Body of pancreas (tissue), 4 donors: ENCODE results near the gene SKI. TPM values are rescaled to one million over a fixed set of nuclear protein-coding genes. Genes with fewer than 3 reads are reported as not detected.
"Not testable (repeated sequence)": the region's sequence is repeated elsewhere in the genome, so short reads cannot be mapped to it uniquely, and the experiment has no call there.

Source experiments
- ATAC-seq: fragments of 150-250 bp; one replicate; pipeline ENCODE4 v1.9.1; 2016
- DNase-seq, 4 donors: peaks; one replicate each; pipeline ENCODE4 v3.0.0-alpha.2; 2019
- H3K27ac ChIP-seq, 4 donors: fragments of 200-600 bp; sonication (generic); 1 replicate in 3 of 4; 2 replicates in 1 of 4; pipeline versions ENCODE4 v1.5.1 to v1.6.1; 2016 to 2019; ENCODE audit warnings: mild to moderate bottlenecking in 1 of 4, mixed read lengths in 1 of 4, moderate library complexity in 1 of 4
- H3K27me3 ChIP-seq, 2 donors: fragments of 200-600 bp; sonication (generic); one replicate each; pipeline ENCODE4 v1.6.0; 2016; ENCODE audit warnings: mild to moderate bottlenecking in 1 of 2
- H3K36me3 ChIP-seq, 2 donors: fragments of 200-600 bp; sonication (generic); replicated peaks in 1 of 2; 2 replicates each; pipeline ENCODE4 v1.5.1; 2016; ENCODE audit warnings: low read depth in 2 of 2; ENCODE audit not compliant: insufficient read depth in 1 of 2
- H3K4me1 ChIP-seq: fragments of 200-600 bp; sonication (generic); one replicate; pipeline ENCODE4 v1.6.0; 2016
- H3K4me3 ChIP-seq, 2 donors: fragments of 200-600 bp; sonication (generic); 1 replicate in 1 of 2; 2 replicates in 1 of 2; pipeline ENCODE4 v1.5.1; 2016 to 2019
- H3K9me3 ChIP-seq, 3 donors: fragments of 200-600 bp; sonication (generic); 1 replicate in 2 of 3; 2 replicates in 1 of 3; pipeline ENCODE4 v1.5.1; 2016
- CTCF ChIP-seq, 7 experiments: fragments of 450-650 bp in 4 of 7; fragments of 200-600 bp in 3 of 7; sonication (generic) in 3 of 7; IDR thresholded peaks; one replicate each; pipeline ENCODE4 v1.5.1; 2016 to 2019; ENCODE audit warnings: antibody characterized with exemption in 7 of 7
- POLR2A ChIP-seq, 3 donors: fragments of 450-650 bp; IDR thresholded peaks; one replicate each; pipeline ENCODE4 v1.6.1; 2016; ENCODE audit warnings: antibody characterized with exemption in 3 of 3, mild to moderate bottlenecking in 2 of 3
- WGBS, 2 donors: methylation state at CpG; one replicate each; pipeline ENCODE4 v1.1.5; 2017; 5-methylcytosine and 5-hydroxymethylcytosine counted together
- intact Hi-C: fragments of 100-400 bp; cut with DNase I; formaldehyde crosslinking; loops from one replicate; pipeline ENCODE4 v1.15.1; 2023
- total RNA-seq, 2 donors: library from RNA; depleted of rRNA; stranded (reverse); fragments of >200 nt; gene quantifications; one replicate each; pipeline ENCODE4 v1.1.0, GENCODE V29; 2016

SKI gene
- total RNA-seq, 2 donors from 2014 or later: 15.8 to 33.0 TPM

DNA sequence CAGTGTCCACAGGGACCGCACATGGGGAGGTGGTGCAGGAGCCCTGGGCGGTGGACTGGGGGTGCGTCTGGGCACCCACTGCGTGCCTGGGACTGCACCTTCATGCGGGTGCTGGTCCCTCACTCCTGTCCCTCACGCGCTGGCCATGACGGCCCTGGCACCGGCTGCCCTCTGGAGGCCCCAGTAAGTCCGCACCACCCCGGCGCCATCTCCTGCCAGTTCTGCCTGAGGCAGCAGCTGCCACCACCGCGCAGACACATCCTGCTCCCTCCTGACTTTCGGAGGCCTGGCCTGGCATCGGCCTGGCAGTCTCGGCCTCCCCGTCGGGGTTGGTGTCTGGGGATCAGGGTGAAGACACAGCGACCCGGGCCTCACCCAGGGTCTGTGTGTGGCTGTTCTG lies 98.4 kb downstream of the SKI start:
- no peaks in the 10 kb centered on the region for H3K36me3 ChIP-seq
- ATAC-seq: no peak
- DNase-seq: no peak
- intact Hi-C loops: no loop called here
- TF ChIP-seq POLR2A (IDR thresholded peaks at IDR 0.05) (no peak), CTCF (IDR thresholded peaks at IDR 0.05) (no peak)
- WGBS, 2 donors: 83 to 84% methylated on average over 16 to 20 of the region's 21 CpGs
- H3K9me3 ChIP-seq: no peaks in the 10 kb centered on the region
- H3K4me1 ChIP-seq: peaks cover 19% of the 10 kb centered on the region
- no peak overlapping the region for H3K4me3 ChIP-seq
- H3K27me3 ChIP-seq: no peaks in the 10 kb centered on the region
- no peak overlapping the region for H3K27ac ChIP-seq

DNA sequence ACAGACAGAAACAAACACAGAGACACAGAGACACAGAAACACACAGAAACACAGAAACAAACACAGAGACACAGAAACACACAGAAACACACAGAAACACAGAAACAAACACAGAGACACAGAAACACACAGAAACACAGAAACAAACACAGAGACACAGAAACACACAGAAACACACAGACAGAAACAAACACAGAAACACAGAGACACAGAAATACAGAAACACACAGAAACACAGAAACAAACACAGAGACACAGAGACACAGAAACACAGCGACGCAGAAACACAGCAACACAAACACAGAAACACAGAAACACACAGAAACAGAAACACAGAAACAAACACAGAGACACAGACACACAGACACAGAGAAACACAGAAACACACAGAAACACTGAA lies 99.0 kb downstream of the SKI start:
- ATAC-seq, H3K4me3 ChIP-seq: not testable (repeated sequence)

DNA sequence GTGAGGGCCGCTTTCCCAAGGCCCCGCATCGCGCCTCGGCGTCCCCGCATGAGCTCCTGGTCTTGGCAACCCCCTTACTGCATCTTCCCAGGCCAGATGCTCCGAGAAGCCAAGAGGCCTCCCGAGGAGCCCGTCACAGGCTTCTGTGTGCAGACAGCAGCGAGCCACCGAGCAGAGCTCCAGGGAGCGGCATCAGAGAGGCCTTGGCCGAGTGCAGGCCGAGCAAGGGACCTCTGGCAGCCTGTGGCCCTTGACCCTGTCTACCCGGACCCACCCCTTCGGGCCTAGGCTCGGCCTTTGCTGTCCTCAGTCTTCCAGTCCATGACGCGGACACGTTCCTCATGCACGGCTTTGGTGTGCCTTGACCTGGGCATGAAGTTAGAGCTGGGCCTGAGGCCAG lies 99.7 kb downstream of the SKI start:
- 83% methylated on average over 22 of the region's 22 CpGs; no CpG with 5 or more reads in 1 of the 2 donors for WGBS, 2 donors
- intact Hi-C loops: no loop called here
- TF ChIP-seq POLR2A (IDR thresholded peaks at IDR 0.05) (no peak), CTCF (IDR thresholded peaks at IDR 0.05) (no peak)
- Histone ChIP-seq H3K4me3 (no peak overlapping the region), H3K36me3 (no peaks in the 10 kb centered on the region), H3K27me3 (no peaks in the 10 kb centered on the region), H3K4me1 (peaks cover 6% of the 10 kb centered on the region), H3K27ac (no peak overlapping the region), H3K9me3 (no peaks in the 10 kb centered on the region)
- ATAC-seq (no peak), DNase-seq (no peak)

More for the DNA sequence above, 99.0 kb downstream of the SKI start:
- H3K36me3 ChIP-seq, DNase-seq, H3K27me3 ChIP-seq, intact Hi-C loops, H3K9me3 ChIP-seq, H3K27ac ChIP-seq: not testable (repeated sequence)
- WGBS, 2 donors: 88 to 94% methylated on average over 2 of the region's 2 CpGs
- peaks cover 13% of the 10 kb centered on the region for H3K4me1 ChIP-seq

GRCh38 chr1:2328676-2329455 lies 100.7 kb downstream of the SKI start:
- Histone ChIP-seq H3K36me3 (no peaks in the 10 kb centered on the region), H3K4me3 (no peak overlapping the region), H3K27ac (no peak overlapping the region), H3K27me3 (no peaks in the 10 kb centered on the region), H3K9me3 (no peaks in the 10 kb centered on the region), H3K4me1 (peaks cover 6% of the 10 kb centered on the region)
- WGBS, 2 donors: 74 to 80% methylated on average over 11 to 22 of the region's 24 CpGs
- ATAC-seq (no peak), DNase-seq (no peak)
- no peak for TF ChIP-seq CTCF (IDR thresholded peaks at IDR 0.05)
- no peak for TF ChIP-seq POLR2A (IDR thresholded peaks at IDR 0.05)
- intact Hi-C loops: no loop called here

DNA sequence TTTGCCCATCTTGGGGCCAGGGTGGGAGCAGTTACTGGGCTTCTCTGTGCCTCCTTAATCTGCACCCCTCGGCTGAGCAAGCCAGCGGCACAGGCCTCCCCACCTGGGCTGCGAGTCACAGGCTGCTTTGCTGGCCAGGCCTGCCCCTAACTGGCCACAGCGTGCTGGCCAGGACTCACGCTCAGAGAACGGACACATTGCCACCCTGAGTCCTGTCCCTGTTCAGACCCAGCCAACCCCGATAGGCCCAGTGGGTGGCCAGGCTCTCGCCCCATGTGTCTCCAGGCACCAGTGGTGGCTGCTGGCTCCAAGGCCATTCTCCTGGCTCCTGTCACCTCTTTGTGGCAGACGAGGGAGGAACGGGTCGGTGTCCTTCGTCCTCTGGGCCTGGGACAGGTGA lies 101.9 kb downstream of the SKI start:
- Histone ChIP-seq H3K4me1 (peaks cover 6% of the 10 kb centered on the region), H3K27ac (no peak overlapping the region), H3K27me3 (no peaks in the 10 kb centered on the region), H3K9me3 (no peaks in the 10 kb centered on the region), H3K36me3 (no peaks in the 10 kb centered on the region), H3K4me3 (no peak overlapping the region)
- intact Hi-C loops: no loop called here
- DNase-seq (no peak), ATAC-seq (no peak)
- TF ChIP-seq POLR2A (IDR thresholded peaks at IDR 0.05) (no peak), CTCF (IDR thresholded peaks at IDR 0.05) (no peak)
- WGBS, 2 donors: 60% methylated on average over 11 of the region's 12 CpGs; no CpG with 5 or more reads in 1 of the 2 donors
